A204.1 (cell line): Measurements from ENCODE around the gene SRRM3.
"Not testable (repeated sequence)": the region's sequence is repeated elsewhere in the genome, so short reads cannot be mapped to it uniquely, and the experiment has no call there.

ENCODE experiments used
- FAIRE-seq: peaks from 2 replicates; lab custom pipeline; 2012; peaks lifted over from hg19 to GRCh38; lab: Jason Lieb, UNC

Gene SRRM3

GRCh38 chr7:76265299-76265698 is 63.6 kb downstream of the SRRM3 start:
- FAIRE-seq: no peak

- FAIRE-seq: no peak
These were observed 65.6 kb downstream of the SRRM3 start for GRCh38 chr7:76267107-76267893.

GRCh38 chr7:76267894-76268183 is 66.1 kb downstream of the SRRM3 start:
- FAIRE-seq: no peak

- no peak for FAIRE-seq
These were observed 66.7 kb downstream of the SRRM3 start for GRCh38 chr7:76268376-76268775.

- FAIRE-seq: no peak
These were observed 68.2 kb downstream of the SRRM3 start for GRCh38 chr7:76269895-76270294.

GRCh38 chr7:76271384-76271783 is 69.7 kb downstream of the SRRM3 start:
- not testable (repeated sequence) for FAIRE-seq

- FAIRE-seq: no peak
These were observed 70.4 kb downstream of the SRRM3 start for GRCh38 chr7:76272142-76272541.

GRCh38 chr7:76272851-76273497 is 71.3 kb downstream of the SRRM3 start:
- no peak for FAIRE-seq

- no peak for FAIRE-seq
These were observed 71.8 kb downstream of the SRRM3 start for GRCh38 chr7:76273503-76273902.

- no peak for FAIRE-seq
These were observed 76.8 kb downstream of the SRRM3 start for GRCh38 chr7:76278540-76278939.

- FAIRE-seq: no peak
These were observed 78.7 kb downstream of the SRRM3 start for GRCh38 chr7:76280408-76280807.

- FAIRE-seq: no peak
These were observed 79.5 kb downstream of the SRRM3 start for GRCh38 chr7:76281006-76281705.

- FAIRE-seq: no peak
These were observed 80.1 kb downstream of the SRRM3 start for GRCh38 chr7:76281706-76282343.

GRCh38 chr7:76282344-76283253 is 80.9 kb downstream of the SRRM3 start:
- FAIRE-seq: no peak

- FAIRE-seq: no peak
These were observed 81.8 kb downstream of the SRRM3 start for GRCh38 chr7:76283254-76284159.

GRCh38 chr7:76285604-76286374 is 84.1 kb downstream of the SRRM3 start:
- FAIRE-seq: no peak

GRCh38 chr7:76286842-76287403 is 85.2 kb downstream of the SRRM3 start:
- FAIRE-seq: no peak

GRCh38 chr7:76290847-76291350 is 89.2 kb downstream of the SRRM3 start:
- FAIRE-seq: not testable (repeated sequence)
